Neural cell (in vitro differentiated cells): ENCODE results near the gene ARHGEF37. TPM values are rescaled to one million over a fixed set of nuclear protein-coding genes. Genes with fewer than 3 reads are reported as not detected.

Experiments used
- H2AFZ ChIP-seq: fragments of 200-600, 300-800 bp; sonication (generic), shearing (Covaris generic); 2 replicates; pipeline ENCODE4 v1.6.0; 2014; ENCODE audit warnings: low read depth, mild to moderate bottlenecking, antibody characterized with exemption, low read length, moderate library complexity
- H3F3A ChIP-seq: fragments of 200-600 bp; shearing (Covaris generic); 2 replicates; pipeline ENCODE4 v1.6.1; 2016; ENCODE audit warnings: mild to moderate bottlenecking, moderate library complexity, mixed read lengths, antibody characterized with exemption, low read length; ENCODE audit not compliant: insufficient read depth, poor library complexity, severe bottlenecking
- H3K27ac ChIP-seq: fragments of 200-600, 300-800 bp; sonication (generic), shearing (Covaris generic); 2 replicates; pipeline ENCODE4 v1.5.1; 2014; ENCODE audit warnings: mild to moderate bottlenecking, low read length, moderate library complexity
- H3K27me3 ChIP-seq: fragments of 300-800, 200-600 bp; sonication (generic), shearing (Covaris generic); 2 replicates; pipeline ENCODE4 v1.6.0; 2014; ENCODE audit warnings: mild to moderate bottlenecking, low read depth, low read length, moderate library complexity; ENCODE audit not compliant: insufficient read depth
- H3K36me3 ChIP-seq: fragments of 300-800, 200-600 bp; sonication (generic), shearing (Covaris generic); 2 replicates; pipeline ENCODE4 v1.5.1; 2014; ENCODE audit warnings: mild to moderate bottlenecking, antibody characterized with exemption, low read length, moderate library complexity; ENCODE audit not compliant: insufficient read depth
- H3K4me2 ChIP-seq: fragments of 300-800, 200-600 bp; sonication (generic), shearing (Covaris generic); 2 replicates; pipeline ENCODE4 v1.6.0; 2014; ENCODE audit warnings: mild to moderate bottlenecking, low read length
- H3K4me3 ChIP-seq: fragments of 300-800, 200-600 bp; sonication (generic), shearing (Covaris generic); 2 replicates; pipeline ENCODE4 v1.5.1; 2014; ENCODE audit warnings: mild to moderate bottlenecking, low read length, moderate library complexity
- H3K79me2 ChIP-seq: fragments of 200-600 bp; shearing (Covaris generic); replicated peaks from 2 replicates; pipeline ENCODE4 v1.6.0; 2014; ENCODE audit warnings: mild to moderate bottlenecking, low read length, moderate library complexity; ENCODE audit not compliant: insufficient read depth
- H3K9ac ChIP-seq: fragments of 300-800, 200-600 bp; sonication (generic), shearing (Covaris generic); 2 replicates; pipeline ENCODE4 v1.6.1; 2016; ENCODE audit warnings: mild to moderate bottlenecking, low read length, mixed read lengths
- H3K9me2 ChIP-seq: fragments of 200-600 bp; shearing (Covaris generic); 2 replicates; pipeline ENCODE4 v1.6.1; 2016; ENCODE audit warnings: mild to moderate bottlenecking, low read length, mixed read lengths; ENCODE audit not compliant: insufficient read depth
- H3K9me3 ChIP-seq: fragments of 200-600, 300-800 bp; sonication (generic), shearing (Covaris generic); 2 replicates; pipeline ENCODE4 v1.6.1; 2016; ENCODE audit warnings: mild to moderate bottlenecking, mixed run types, low read length, moderate library complexity, mixed read lengths
- H4K20me1 ChIP-seq: fragments of 200-600 bp; shearing (Covaris generic); 2 replicates; pipeline ENCODE4 v1.6.1; 2016; ENCODE audit warnings: mild to moderate bottlenecking, mixed run types; ENCODE audit not compliant: insufficient read depth
- CTCF ChIP-seq: fragments of 450-650 bp; IDR thresholded peaks from 2 replicates; pipeline ENCODE4 v1.5.1; 2014; ENCODE audit warnings: antibody characterized with exemption, mild to moderate bottlenecking, moderate library complexity; ENCODE audit not compliant: poor library complexity, severe bottlenecking
- EP300 ChIP-seq: fragments of 450-650 bp; conservative IDR thresholded peaks from 2 replicates; pipeline ENCODE4 v1.6.1; 2014; ENCODE audit warnings: antibody characterized with exemption, mild to moderate bottlenecking, moderate library complexity; ENCODE audit not compliant: poor library complexity, severe bottlenecking
- EZH2 ChIP-seq: fragments of 200-600, 300-800 bp; shearing (Covaris generic), sonication (generic); IDR thresholded peaks from 2 replicates; pipeline ENCODE4 v1.6.1; 2014; ENCODE audit warnings: antibody characterized with exemption, low read length, borderline replicate concordance, mild to moderate bottlenecking; ENCODE audit not compliant: insufficient read depth, poor library complexity, severe bottlenecking
- MXI1 ChIP-seq: fragments of 450-650 bp; conservative IDR thresholded peaks from 2 replicates; pipeline ENCODE4 v1.6.1; 2014; ENCODE audit warnings: antibody characterized with exemption, mild to moderate bottlenecking; ENCODE audit not compliant: poor library complexity, severe bottlenecking
- POLR2AphosphoS5 ChIP-seq: IDR thresholded peaks from 2 replicates; pipeline ENCODE4 v1.6.1; 2012
- RAD21 ChIP-seq: fragments of 450-650 bp; conservative IDR thresholded peaks from 2 replicates; pipeline ENCODE4 v1.6.1; 2014; ENCODE audit warnings: antibody characterized with exemption, mild to moderate bottlenecking, moderate library complexity
- REST ChIP-seq: IDR thresholded peaks from 2 replicates; pipeline ENCODE4 v1.6.1; 2012; ENCODE audit warnings: borderline replicate concordance
- SMC3 ChIP-seq: fragments of 450-650 bp; conservative IDR thresholded peaks from 2 replicates; pipeline ENCODE4 v1.6.1; 2014; ENCODE audit warnings: antibody characterized with exemption, mild to moderate bottlenecking, moderate library complexity; ENCODE audit not compliant: poor library complexity
- TAF1 ChIP-seq: IDR thresholded peaks from 2 replicates; pipeline ENCODE4 v1.6.1; 2012; ENCODE audit warnings: low read depth
- polyA plus RNA-seq: library from polyadenylated mRNA; depleted of rRNA; stranded (reverse); fragments of >200 nt; gene quantifications from 2 replicates; pipeline ENCODE4 v1.2.3, GENCODE V29; 2014

Gene ARHGEF37
- polyA plus RNA-seq, 1 donor from 2014 or later = 0.53 TPM

GRCh38 chr5:149575131-149575530 is 6.2 kb upstream of the ARHGEF37 start:
- Histone ChIP-seq H3K9me3 (no peaks in the 10 kb centered on the region), H3K9me2 (no peaks in the 10 kb centered on the region), H3K27ac (no peak overlapping the region), H4K20me1 (no peaks in the 10 kb centered on the region), H3F3A (no peaks in the 10 kb centered on the region), H2AFZ (no peak overlapping the region), H3K36me3 (no peaks in the 10 kb centered on the region), H3K9ac (no peak overlapping the region), H3K79me2 (no peaks in the 10 kb centered on the region), H3K4me2 (no peak overlapping the region), H3K4me3 (no peak overlapping the region), H3K27me3 (no peaks in the 10 kb centered on the region)
- no peak for TF ChIP-seq RAD21
- TF ChIP-seq EP300 = no peak
- TF ChIP-seq MXI1 = no peak
- no peak for TF ChIP-seq EZH2
- TF ChIP-seq SMC3 = no peak
- TF ChIP-seq REST = no peak
- TF ChIP-seq POLR2AphosphoS5 = no peak
- TF ChIP-seq TAF1 = no peak
- no peak for TF ChIP-seq CTCF

- no peaks in the 10 kb centered on the region for H3K9me3 ChIP-seq
- no peaks in the 10 kb centered on the region for H3K36me3 ChIP-seq
- H2AFZ ChIP-seq = no peak overlapping the region
- no peak for TF ChIP-seq RAD21
- H3K79me2 ChIP-seq = no peaks in the 10 kb centered on the region
- H3K4me2 ChIP-seq = no peak overlapping the region
- H3K4me3 ChIP-seq = no peak overlapping the region
- H3K27me3 ChIP-seq = peaks cover 9% of the 10 kb centered on the region
- no peaks in the 10 kb centered on the region for H3K9me2 ChIP-seq
- H4K20me1 ChIP-seq = no peaks in the 10 kb centered on the region
- no peak overlapping the region for H3K9ac ChIP-seq
- no peaks in the 10 kb centered on the region for H3F3A ChIP-seq
- no peak overlapping the region for H3K27ac ChIP-seq
Observed at GRCh38 chr5:149576021-149576420, 5.3 kb upstream of the ARHGEF37 start.

GRCh38 chr5:149578896-149579295 is 2.4 kb upstream of the ARHGEF37 start:
- H3K4me3 ChIP-seq = no peak overlapping the region
- H4K20me1 ChIP-seq = no peaks in the 10 kb centered on the region
- TF ChIP-seq RAD21 = no peak
- H3K4me2 ChIP-seq = no peak overlapping the region
- no peaks in the 10 kb centered on the region for H3K36me3 ChIP-seq
- H3K9me2 ChIP-seq = no peaks in the 10 kb centered on the region
- H3K79me2 ChIP-seq = no peaks in the 10 kb centered on the region
- peaks cover 21% of the 10 kb centered on the region for H3K27me3 ChIP-seq
- H3K9me3 ChIP-seq = no peaks in the 10 kb centered on the region
- H3K9ac ChIP-seq = no peak overlapping the region
- no peak overlapping the region for H3K27ac ChIP-seq
- H3F3A ChIP-seq = no peaks in the 10 kb centered on the region
- no peak overlapping the region for H2AFZ ChIP-seq
